GM12878 (cell line): Measurements from ENCODE around the gene FGL2.
A peak's percentile ranks its signal among the peaks of the same experiment; 100 is the strongest.

Experiments used
- BMI1 ChIP-seq: fragments of 450-650 bp; IDR thresholded peaks from 2 replicates; pipeline ENCODE4 v1.6.1; 2016; ENCODE audit warnings: mild to moderate bottlenecking, moderate library complexity, borderline replicate concordance
- CHD2 ChIP-seq: IDR thresholded peaks from 2 replicates; pipeline ENCODE4 v1.6.1; 2011; ENCODE audit warnings: low read depth, low read length, improper control_type of control experiment, borderline replicate concordance
- PAX8 ChIP-seq: fragments of 450-650 bp; IDR thresholded peaks from 2 replicates; pipeline ENCODE4 v1.6.1; 2017; ENCODE audit warnings: mild to moderate bottlenecking, moderate library complexity
- SMC3 ChIP-seq: IDR thresholded peaks from 2 replicates; pipeline ENCODE4 v1.6.1; 2011; ENCODE audit warnings: low read length, improper control_type of control experiment, borderline replicate concordance
- TF ChIP-seq, protein P1 (sequence below), 3 experiments: IDR thresholded peaks in 2 of 3; conservative IDR thresholded peaks in 1 of 3; 2 replicates each; pipeline ENCODE4 v1.5.1; 2011; ENCODE audit warnings: low read depth in 3 of 3, low read length in 3 of 3, mild to moderate bottlenecking in 3 of 3, control low read depth in 2 of 3, moderate library complexity in 2 of 3, inconsistent platforms in 1 of 3, mixed read lengths in 1 of 3; ENCODE audit not compliant: control insufficient read depth in 2 of 3, insufficient read depth in 1 of 3; ENCODE audit errors: extremely low read depth in 1 of 3

DNA sequence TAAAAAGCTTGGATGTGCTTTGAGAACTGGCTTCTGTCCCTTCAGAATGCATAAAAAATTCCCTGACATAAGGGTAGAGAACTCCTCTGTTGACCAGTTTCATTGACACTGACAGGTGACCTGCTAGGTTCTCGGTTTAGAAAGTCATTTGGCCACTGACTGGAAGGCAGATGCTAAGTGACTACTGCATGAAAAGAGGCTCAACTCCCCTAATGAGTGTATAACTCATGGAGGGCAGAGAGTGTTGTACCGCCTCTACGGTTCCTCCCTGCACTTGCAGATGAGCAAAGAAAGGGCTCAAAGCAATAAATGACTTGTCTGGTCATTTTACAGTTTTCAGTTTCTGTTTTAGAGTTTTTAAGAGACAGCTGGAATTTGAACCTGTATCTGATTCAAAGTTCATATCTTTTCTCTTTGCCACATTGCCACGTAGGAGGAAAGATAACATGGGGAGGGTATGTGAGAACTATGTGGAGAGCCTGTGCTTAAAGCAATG lies 2.9 kb upstream of the FGL2 start:
- no peak for TF ChIP-seq BMI1
- TF ChIP-seq CHD2, result peak; percentile 58; the same call in 1 of the 2 replicates
- TF ChIP-seq PAX8, result no peak
- TF ChIP-seq, protein P1, sequence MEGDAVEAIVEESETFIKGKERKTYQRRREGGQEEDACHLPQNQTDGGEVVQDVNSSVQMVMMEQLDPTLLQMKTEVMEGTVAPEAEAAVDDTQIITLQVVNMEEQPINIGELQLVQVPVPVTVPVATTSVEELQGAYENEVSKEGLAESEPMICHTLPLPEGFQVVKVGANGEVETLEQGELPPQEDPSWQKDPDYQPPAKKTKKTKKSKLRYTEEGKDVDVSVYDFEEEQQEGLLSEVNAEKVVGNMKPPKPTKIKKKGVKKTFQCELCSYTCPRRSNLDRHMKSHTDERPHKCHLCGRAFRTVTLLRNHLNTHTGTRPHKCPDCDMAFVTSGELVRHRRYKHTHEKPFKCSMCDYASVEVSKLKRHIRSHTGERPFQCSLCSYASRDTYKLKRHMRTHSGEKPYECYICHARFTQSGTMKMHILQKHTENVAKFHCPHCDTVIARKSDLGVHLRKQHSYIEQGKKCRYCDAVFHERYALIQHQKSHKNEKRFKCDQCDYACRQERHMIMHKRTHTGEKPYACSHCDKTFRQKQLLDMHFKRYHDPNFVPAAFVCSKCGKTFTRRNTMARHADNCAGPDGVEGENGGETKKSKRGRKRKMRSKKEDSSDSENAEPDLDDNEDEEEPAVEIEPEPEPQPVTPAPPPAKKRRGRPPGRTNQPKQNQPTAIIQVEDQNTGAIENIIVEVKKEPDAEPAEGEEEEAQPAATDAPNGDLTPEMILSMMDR (IDR thresholded peaks at IDR 0.05 in 2 of 3, conservative IDR thresholded peaks at IDR 0.05 in 1 of 3; ENCODE audit: control insufficient read depth in 2 of 3, extremely low read depth in 1 of 3, insufficient read depth in 1 of 3, low read depth in 3 of 3, low read length in 3 of 3), result peak in 1 of 3 experiments; percentile 19; a peak in 1 of 6 replicates
- TF ChIP-seq SMC3, result peak; percentile 21; the same call in 1 of the 2 replicates
